A673 (cell line): ENCODE data around the gene EPHA6. TPM values are rescaled to one million over a fixed set of nuclear protein-coding genes. Genes with fewer than 3 reads are reported as not detected.

ENCODE experiments used
- BruUV-seq: library from RNA; stranded (reverse); fragments of 400-500 nt; replicated peaks from 2 replicates; lab custom pipeline; 2021; lab: Mats Ljungman, UMichigan
- CTCF ChIA-PET: fragments of 300-600 bp; sonication (Branson Sonifier 250); formaldehyde crosslinking; loops from one replicate; lab custom pipeline; 2022; ENCODE audit warnings: antibody characterized with exemption; lab: Charles Lee
- POLR2A ChIA-PET: fragments of 300-600 bp; sonication (Branson Sonifier 250); formaldehyde crosslinking; loops from one replicate; lab custom pipeline; 2022; ENCODE audit warnings: antibody characterized with exemption; ENCODE audit not compliant: low non-redundant PET; lab: Charles Lee
- DNase-seq: peaks from one replicate; pipeline ENCODE4 v3.0.0-alpha.2; 2015; ENCODE audit warnings: low spot score
- H3K27ac ChIP-seq: fragments of 200-600 bp; sonication (generic); 2 replicates; pipeline ENCODE4 v1.5.1; 2016; ENCODE audit warnings: mixed run types, low read depth, mild to moderate bottlenecking, mixed read lengths, antibody characterized with exemption, low read length; ENCODE audit not compliant: poor library complexity, severe bottlenecking
- H3K27me3 ChIP-seq: fragments of 200-600 bp; sonication (generic); replicated peaks from 2 replicates; pipeline ENCODE4 v1.6.1; 2017; ENCODE audit warnings: mixed run types, low read depth, mild to moderate bottlenecking, mixed read lengths, antibody characterized with exemption, low read length; ENCODE audit not compliant: insufficient read depth, poor library complexity
- H3K36me3 ChIP-seq: fragments of 200-600 bp; sonication (generic); 2 replicates; pipeline ENCODE4 v1.6.1; 2016; ENCODE audit warnings: mixed run types, mild to moderate bottlenecking, mixed read lengths, antibody characterized with exemption, low read length; ENCODE audit not compliant: insufficient read depth, poor library complexity, severe bottlenecking
- H3K4me1 ChIP-seq: fragments of 200-600 bp; sonication (generic); 2 replicates; pipeline ENCODE4 v1.6.1; 2017; ENCODE audit warnings: mixed run types, mild to moderate bottlenecking, mixed read lengths, antibody characterized with exemption, low read length; ENCODE audit not compliant: insufficient read depth, poor library complexity, severe bottlenecking
- H3K4me3 ChIP-seq: fragments of 200-600 bp; sonication (generic); 2 replicates; pipeline ENCODE4 v1.5.1; 2016; ENCODE audit warnings: low read depth, mixed run types, mild to moderate bottlenecking, mixed read lengths, low read length; ENCODE audit not compliant: poor library complexity, severe bottlenecking
- H3K9me3 ChIP-seq: fragments of 200-600 bp; sonication (generic); 2 replicates; pipeline ENCODE4 v1.6.1; 2016; ENCODE audit warnings: mixed run types, low read depth, mild to moderate bottlenecking, mixed read lengths, antibody characterized with exemption, low read length; ENCODE audit not compliant: poor library complexity, severe bottlenecking
- EZH2 ChIP-seq: fragments of 200-600 bp; sonication (generic); IDR thresholded peaks from 2 replicates; pipeline ENCODE4 v1.6.1; 2017; ENCODE audit warnings: borderline replicate concordance, low read depth, mild to moderate bottlenecking, mixed read lengths, antibody characterized with exemption, low read length; ENCODE audit not compliant: poor library complexity, severe bottlenecking
- intact Hi-C: fragments of 100-400 bp; cut with micrococcal nuclease; formaldehyde crosslinking; loops from one replicate; pipeline ENCODE4 v1.10.0; 2022; ENCODE audit not compliant: unreplicated experiment
- total RNA-seq: library from RNA; stranded (reverse); gene quantifications from 2 replicates; pipeline ENCODE4 v1.2.3, GENCODE V29; 2021
- TF ChIP-seq, protein P1 (sequence below): fragments of 300-800, 200-600 bp; sonication (generic); conservative IDR thresholded peaks from 2 replicates; pipeline ENCODE4 v1.5.1; 2017; ENCODE audit warnings: low read depth, mild to moderate bottlenecking, antibody characterized with exemption, low read length, moderate library complexity, mixed read lengths

EPHA6 gene
- total RNA-seq, 1 experiment from 2014 or later, result not detected

DNA sequence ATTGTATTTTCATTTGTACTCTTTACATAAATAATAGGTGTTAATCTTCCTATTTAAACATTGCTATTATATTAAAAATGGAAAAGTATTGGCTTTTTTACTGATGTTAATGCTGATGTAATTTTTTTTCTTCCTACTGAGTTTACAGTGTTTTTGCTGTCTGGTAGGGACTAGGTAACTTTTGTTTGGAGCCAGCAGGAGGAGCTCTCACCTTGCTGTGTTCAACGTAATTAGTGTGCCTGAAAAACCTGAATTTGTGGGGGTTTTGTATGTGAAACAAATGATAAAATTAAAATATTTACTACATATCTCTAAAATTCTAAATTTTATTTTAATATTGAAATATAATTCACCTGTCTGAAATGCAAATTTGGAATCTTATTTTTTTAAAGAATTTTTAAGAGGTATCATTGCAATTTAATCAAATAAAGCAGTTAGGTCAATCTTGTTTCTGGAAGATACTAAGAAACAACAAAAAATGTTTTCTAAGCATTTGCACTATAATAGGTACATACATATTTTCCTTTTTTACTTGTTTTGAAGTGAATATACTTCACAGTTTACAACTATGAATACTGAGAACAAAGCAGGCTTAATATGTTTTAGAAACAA is 48.8 kb downstream of the EPHA6 start:
- Histone ChIP-seq H3K27ac (no peak overlapping the region), H3K27me3 (no peaks in the 10 kb centered on the region), H3K36me3 (no peaks in the 10 kb centered on the region), H3K9me3 (no peaks in the 10 kb centered on the region), H3K4me1 (no peaks in the 10 kb centered on the region), H3K4me3 (no peak overlapping the region)
- DNase-seq, result peak; percentile 35
- TF ChIP-seq, protein P1, sequence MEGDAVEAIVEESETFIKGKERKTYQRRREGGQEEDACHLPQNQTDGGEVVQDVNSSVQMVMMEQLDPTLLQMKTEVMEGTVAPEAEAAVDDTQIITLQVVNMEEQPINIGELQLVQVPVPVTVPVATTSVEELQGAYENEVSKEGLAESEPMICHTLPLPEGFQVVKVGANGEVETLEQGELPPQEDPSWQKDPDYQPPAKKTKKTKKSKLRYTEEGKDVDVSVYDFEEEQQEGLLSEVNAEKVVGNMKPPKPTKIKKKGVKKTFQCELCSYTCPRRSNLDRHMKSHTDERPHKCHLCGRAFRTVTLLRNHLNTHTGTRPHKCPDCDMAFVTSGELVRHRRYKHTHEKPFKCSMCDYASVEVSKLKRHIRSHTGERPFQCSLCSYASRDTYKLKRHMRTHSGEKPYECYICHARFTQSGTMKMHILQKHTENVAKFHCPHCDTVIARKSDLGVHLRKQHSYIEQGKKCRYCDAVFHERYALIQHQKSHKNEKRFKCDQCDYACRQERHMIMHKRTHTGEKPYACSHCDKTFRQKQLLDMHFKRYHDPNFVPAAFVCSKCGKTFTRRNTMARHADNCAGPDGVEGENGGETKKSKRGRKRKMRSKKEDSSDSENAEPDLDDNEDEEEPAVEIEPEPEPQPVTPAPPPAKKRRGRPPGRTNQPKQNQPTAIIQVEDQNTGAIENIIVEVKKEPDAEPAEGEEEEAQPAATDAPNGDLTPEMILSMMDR, result peak; percentile 61
- no peak for TF ChIP-seq EZH2
- no TSS peak for BruUV-seq
- ChIA-PET POLR2A (no interaction called here), CTCF (no interaction called here)
- intact Hi-C loops, result loop anchor here (5.0 to 10.0 kb wide), 3 partner anchors 794 to 1159 kb away; no protein-coding TSS in a partner anchor

DNA sequence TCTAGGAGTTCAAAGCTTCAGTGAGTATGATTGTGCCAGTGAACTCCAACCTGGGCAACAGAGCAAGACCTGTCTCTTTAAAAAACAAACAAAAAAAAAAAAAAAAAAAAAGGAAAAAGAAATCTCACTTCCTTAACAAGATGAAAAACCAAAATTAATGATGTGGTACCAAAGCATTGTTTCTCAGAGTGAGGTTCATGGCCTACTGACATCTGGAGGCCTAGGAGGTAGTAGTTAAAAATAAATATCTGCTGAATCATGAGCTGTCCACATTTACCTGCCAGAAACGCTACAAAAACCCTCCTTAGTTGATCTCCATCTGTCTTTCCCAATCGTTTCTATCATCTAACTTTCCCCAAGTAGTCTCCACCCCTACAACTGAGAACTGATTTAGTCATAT is 51.2 kb downstream of the EPHA6 start:
- no peaks in the 10 kb centered on the region for H3K36me3 ChIP-seq
- BruUV-seq, result no TSS peak
- no peak overlapping the region for H3K4me3 ChIP-seq
- TF ChIP-seq, protein P1, result no peak
- no peak for TF ChIP-seq EZH2
- ChIA-PET POLR2A (interaction anchor here (0.7 kb wide), 1 partner anchor 868 kb away, joined by 31 read pairs; no protein-coding TSS in a partner anchor), CTCF (no interaction called here)
- no peaks in the 10 kb centered on the region for H3K4me1 ChIP-seq
- no peak for DNase-seq
- no peaks in the 10 kb centered on the region for H3K9me3 ChIP-seq
- H3K27ac ChIP-seq, result no peak overlapping the region
- intact Hi-C loops, result loop anchor here (10.0 kb wide), 1 partner anchor 849 kb away; no protein-coding TSS in a partner anchor
- no peaks in the 10 kb centered on the region for H3K27me3 ChIP-seq

DNA sequence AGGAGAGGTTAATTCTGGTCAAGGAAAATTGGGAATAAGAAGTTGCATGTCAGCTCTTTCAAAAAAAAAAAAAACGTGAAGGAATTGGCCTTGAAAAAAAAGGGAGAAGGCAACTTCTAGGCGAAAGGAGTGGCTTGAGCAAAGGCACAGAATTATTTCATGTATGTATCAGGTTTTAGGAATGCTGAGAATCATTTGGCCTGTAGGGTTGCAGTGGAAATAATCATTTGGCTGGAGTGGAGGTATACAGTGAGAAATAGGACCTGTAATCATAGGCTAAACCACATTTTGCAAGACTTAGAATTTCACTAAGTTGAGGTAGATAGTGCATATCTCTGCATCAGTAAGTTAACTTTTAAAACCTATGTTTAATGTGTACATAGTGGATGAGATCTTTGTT is 54.9 kb downstream of the EPHA6 start:
- no peak for DNase-seq
- Histone ChIP-seq H3K4me3 (no peak overlapping the region), H3K36me3 (no peaks in the 10 kb centered on the region), H3K4me1 (no peaks in the 10 kb centered on the region), H3K27ac (no peak overlapping the region), H3K9me3 (no peaks in the 10 kb centered on the region), H3K27me3 (no peaks in the 10 kb centered on the region)
- CTCF ChIA-PET, result no interaction called here
- POLR2A ChIA-PET, result interaction anchor here (0.6 kb wide), 1 partner anchor 700 kb away, joined by 6 read pairs; no protein-coding TSS in a partner anchor
- BruUV-seq, result no TSS peak
- no peak for TF ChIP-seq EZH2
- TF ChIP-seq, protein P1, result no peak
- intact Hi-C loops, result loop anchor here (10.0 kb wide), 1 partner anchor 845 kb away; no protein-coding TSS in a partner anchor
